Right lobe of liver (tissue), 4 donors: Measurements from ENCODE around the gene COL6A1.

Experiments
- CTCF ChIP-seq, 4 donors: fragments of 200-600 bp in 3 of 4; fragments of 450-650 bp in 1 of 4; IDR thresholded peaks; one replicate each; pipeline versions ENCODE4 v1.5.1 to v1.8.0; 2016 to 2022; ENCODE audit warnings: antibody characterized with exemption in 4 of 4, mild to moderate bottlenecking in 2 of 4
- POLR2A ChIP-seq: fragments of 450-650 bp; IDR thresholded peaks from one replicate; pipeline ENCODE4 v1.6.1; 2017; ENCODE audit warnings: antibody characterized with exemption, mild to moderate bottlenecking
- donor health status: DM: no; HTN: no; CAD: no.
- donor health status: DM: no; HTN: no; CAD: no.
- donor health status: DM: no; HTN: yes; CAD: no.

DNA sequence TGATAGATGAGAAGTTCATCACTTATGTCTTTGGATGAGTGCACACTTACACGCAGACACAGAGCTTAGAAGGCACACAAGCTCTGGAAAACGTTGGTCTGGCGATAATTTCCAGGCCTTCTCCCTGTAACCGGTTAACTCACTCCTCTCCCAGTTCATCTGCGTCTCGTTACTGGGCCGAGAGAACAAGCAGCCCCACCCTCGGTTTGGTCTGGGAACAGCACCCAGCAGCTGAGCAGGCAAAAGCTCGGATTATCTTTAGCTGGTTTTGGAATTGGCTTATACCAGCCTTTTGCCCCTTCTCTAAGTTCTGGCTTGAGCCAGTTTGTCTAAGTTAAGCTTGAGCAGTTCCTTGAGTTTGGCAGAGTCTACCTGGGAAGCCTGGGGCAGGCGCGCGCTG lies 27.3 kb upstream of the COL6A1 start:
- TF ChIP-seq POLR2A (no peak), CTCF (IDR thresholded peaks at IDR 0.05) (no peak)
